Measurements from ENCODE around the gene RBM18.

The RBM18 gene

DNA sequence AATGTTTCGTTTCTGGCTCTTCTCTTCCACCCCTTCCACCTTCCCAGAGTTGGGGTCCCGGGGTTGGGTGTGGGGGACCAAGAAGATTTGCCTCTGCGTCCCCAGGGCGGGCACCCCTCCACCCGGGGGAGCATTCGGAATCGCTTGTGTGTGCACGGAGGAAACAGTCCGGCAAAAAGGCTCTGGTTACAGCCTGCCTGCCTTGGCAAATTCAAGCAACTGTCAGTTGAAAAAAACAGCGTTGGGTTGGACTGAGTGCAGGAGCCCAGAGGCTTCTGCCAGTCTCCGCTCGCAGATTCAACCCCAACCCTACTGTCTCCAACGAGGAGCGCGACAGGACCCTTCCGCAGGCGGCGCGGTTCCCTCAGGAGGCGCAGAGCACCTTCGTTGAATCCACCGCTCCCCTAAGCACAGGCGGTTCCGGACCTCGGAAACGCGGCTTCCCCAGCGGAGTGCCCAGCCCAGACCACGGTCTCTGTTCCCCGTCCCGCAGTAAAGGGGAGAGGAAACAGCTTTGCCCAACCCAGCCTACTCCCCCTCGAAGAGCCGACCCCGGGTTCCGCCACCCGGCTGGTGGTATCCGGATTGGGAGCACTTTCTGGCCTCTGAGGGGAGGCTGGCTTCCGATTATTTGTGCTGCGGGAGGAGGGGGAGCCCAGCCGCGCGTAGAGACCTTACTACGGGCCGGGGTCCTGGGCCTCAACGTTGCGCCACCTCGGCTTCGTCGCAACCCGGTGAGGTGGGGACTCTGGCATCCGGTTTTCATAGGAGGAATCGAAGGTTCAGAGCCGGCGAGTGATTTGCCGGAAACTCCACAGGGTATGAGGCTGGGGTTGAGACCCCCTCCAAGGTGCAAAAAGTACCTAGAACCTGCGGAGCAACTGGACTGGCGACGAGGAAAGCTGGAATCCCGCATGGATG is 45.4 kb downstream of the RBM18 start:
- TF ChIP-seq, protein P1, sequence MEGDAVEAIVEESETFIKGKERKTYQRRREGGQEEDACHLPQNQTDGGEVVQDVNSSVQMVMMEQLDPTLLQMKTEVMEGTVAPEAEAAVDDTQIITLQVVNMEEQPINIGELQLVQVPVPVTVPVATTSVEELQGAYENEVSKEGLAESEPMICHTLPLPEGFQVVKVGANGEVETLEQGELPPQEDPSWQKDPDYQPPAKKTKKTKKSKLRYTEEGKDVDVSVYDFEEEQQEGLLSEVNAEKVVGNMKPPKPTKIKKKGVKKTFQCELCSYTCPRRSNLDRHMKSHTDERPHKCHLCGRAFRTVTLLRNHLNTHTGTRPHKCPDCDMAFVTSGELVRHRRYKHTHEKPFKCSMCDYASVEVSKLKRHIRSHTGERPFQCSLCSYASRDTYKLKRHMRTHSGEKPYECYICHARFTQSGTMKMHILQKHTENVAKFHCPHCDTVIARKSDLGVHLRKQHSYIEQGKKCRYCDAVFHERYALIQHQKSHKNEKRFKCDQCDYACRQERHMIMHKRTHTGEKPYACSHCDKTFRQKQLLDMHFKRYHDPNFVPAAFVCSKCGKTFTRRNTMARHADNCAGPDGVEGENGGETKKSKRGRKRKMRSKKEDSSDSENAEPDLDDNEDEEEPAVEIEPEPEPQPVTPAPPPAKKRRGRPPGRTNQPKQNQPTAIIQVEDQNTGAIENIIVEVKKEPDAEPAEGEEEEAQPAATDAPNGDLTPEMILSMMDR (IDR thresholded peaks at IDR 0.05; ENCODE audit: control insufficient read depth, extremely low read depth, insufficient read depth): no peak
- H3K4me3 ChIP-seq (ENCODE audit: low read depth, low read length): no peak overlapping the region
- DNase-seq (ENCODE audit: low read depth): no peak

DNA sequence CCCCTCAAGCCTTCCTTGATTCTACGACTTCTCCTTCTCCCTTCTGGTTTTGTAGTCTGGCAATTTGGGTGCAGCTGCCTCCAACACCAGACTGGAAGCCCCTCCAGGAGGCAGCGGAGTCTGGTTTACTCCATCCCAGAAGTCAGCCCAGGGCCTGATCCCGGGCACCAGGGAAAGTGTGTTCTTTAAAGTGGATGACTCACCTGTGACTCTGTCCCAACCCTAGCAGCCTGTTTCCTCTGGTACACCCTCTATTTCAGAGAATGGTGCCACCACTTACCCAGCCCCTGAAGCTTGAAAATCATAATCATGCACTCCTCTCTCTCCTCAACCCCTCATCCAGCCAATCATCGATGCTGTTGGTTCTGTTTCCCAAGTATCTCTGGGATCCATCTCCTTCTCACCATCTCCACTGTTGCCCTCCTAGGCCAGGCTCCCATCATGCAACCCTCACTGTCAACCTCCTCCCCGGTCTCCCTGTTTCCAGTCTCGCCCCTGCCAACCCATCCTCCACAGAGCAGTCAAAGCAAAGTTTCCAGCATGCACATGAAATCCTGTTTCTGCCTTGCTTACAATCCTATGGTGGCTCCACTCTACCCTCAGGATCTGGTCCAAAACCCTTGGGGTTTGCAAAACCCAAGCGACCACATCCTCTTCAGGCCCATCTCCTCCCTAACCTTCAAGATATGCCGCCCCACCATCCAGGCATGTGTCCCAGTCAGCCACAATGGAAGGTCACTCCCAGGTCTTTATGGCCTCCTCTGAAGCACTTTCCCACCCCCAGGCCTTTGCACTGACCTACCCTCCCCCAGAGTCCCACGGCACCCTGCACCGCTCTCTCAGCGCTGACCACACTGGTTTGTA is 46.3 kb downstream of the RBM18 start:
- DNase-seq (ENCODE audit: low read depth): no peak

DNA sequence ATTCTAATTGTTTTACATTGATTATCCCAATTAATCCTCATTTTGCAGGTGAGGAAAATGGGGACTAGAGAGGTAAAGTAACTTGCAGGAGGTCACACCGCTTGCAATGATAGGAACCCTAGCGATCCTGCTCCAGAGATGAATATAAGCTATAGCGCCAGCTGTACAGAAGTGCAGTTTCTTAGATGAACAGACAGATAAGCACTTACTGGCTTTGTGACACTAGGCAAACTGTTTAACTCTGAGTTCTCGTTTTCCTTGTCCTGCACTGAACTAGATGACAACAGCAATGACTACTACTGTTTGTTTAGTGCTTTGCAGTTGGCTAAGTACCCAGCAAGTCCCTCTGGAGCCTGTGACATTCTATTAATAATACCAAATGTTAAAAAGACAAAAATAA is 47.0 kb downstream of the RBM18 start:
- TF ChIP-seq, protein P1 (IDR thresholded peaks at IDR 0.05; ENCODE audit: control insufficient read depth, extremely low read depth, insufficient read depth): no peak
- peak; percentile 90 for DNase-seq (ENCODE audit: low read depth)
- H3K4me3 ChIP-seq (ENCODE audit: low read depth, low read length): no peak overlapping the region

More for the DNA sequence above, 46.3 kb downstream of the RBM18 start:
- TF ChIP-seq, protein P1 (IDR thresholded peaks at IDR 0.05; ENCODE audit: control insufficient read depth, extremely low read depth, insufficient read depth): no peak
- no peak overlapping the region for H3K4me3 ChIP-seq (ENCODE audit: low read depth, low read length)

DNA sequence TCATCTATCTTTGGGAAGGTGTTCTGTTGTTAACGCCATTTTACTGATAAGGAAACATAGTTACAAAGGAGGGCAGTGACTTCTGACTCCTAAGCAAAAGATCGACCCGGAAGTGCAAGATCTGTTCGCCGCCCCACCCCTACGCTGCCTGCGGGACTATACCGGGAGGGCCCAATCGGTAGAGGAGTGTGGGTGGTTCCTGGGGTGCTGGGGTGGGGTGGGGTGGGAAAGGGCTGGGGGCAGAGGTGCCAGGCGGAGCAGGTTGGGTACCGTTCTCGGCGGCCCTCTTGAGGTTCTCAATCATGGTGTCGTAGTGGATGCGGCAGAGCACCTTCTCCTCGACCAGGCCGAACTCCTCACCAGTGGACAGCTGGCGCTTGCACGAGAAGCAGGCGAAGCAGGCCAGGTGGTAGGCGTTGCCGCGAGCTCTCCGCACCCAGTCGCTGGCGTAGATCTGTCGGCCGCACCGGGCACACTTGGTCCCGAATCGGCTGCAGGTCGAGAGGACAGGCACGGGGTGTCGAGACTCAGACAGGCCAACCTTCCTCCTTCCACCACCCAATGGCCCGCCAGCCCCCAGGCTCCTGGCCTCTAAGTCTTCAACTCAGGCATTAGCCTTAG is 47.7 kb downstream of the RBM18 start:
- no peak overlapping the region for H3K4me3 ChIP-seq (ENCODE audit: low read depth, low read length)
- no peak for DNase-seq (ENCODE audit: low read depth)
- TF ChIP-seq, protein P1 (IDR thresholded peaks at IDR 0.05; ENCODE audit: control insufficient read depth, extremely low read depth, insufficient read depth): no peak

DNA sequence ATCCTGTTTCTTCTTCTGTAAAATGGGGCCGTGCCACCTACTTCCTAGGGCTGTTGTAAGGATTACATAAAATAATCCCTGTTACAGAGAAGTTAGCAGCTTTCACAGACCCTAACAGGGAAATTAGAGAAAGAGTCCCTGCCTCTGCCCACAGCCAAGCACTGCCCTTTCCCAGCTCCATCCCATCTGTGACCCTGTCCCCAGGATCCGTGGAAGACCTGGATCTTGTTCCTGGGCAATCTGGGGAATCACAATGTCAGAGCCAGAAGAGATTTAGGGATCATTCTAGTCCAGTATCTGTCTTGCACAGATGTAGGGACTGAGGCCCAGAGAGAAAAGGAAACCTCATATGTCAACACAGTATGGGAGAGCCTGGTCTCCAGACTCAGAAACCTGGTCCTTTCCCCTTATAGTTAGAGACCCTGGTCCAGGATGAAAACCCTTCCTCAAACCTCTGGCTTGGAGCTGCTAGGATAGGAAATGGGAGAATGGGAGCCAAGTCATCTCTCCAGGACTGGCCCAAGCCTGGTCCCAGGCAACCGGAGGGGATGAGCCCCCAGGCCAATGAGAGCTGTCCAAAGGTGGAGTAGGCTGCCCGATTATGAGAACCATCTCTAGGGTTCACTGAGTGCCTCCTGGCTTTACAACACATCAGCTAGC is 48.4 kb downstream of the RBM18 start:
- DNase-seq (ENCODE audit: low read depth): no peak
- no peak overlapping the region for H3K4me3 ChIP-seq (ENCODE audit: low read depth, low read length)
- TF ChIP-seq, protein P1 (IDR thresholded peaks at IDR 0.05; ENCODE audit: control insufficient read depth, extremely low read depth, insufficient read depth): no peak

DNA sequence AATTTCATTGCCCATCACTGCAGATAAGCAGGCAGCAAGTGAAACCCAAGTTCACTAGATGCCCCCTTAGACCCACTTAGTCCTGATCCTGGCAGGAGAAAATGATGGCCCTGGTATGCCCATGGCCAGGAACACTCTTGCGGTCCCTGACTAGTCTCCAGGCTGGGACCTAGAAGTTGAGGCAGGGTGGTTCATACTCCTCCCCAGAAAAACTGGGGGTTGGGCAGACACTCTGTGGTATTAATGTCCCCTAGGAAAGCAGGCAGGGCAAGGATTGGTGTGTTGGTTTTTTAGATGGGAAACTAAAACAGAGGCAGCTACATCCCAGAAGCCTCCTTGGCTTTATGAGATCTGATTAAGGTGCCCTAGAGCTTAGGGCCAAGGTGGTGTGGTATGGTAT is 49.0 kb downstream of the RBM18 start:
- no peak overlapping the region for H3K4me3 ChIP-seq (ENCODE audit: low read depth, low read length)
- TF ChIP-seq, protein P1 (IDR thresholded peaks at IDR 0.05; ENCODE audit: control insufficient read depth, extremely low read depth, insufficient read depth): no peak
- no peak for DNase-seq (ENCODE audit: low read depth)
